DND-41 (cell line): ENCODE data around the gene PRSS33.

ENCODE experiments used
- ATAC-seq: fragments of 200-7000 bp; cut with Tn5 transposase; 3 replicates; pipeline ENCODE4 v1.9.1; 2021; ENCODE audit warnings: low read depth; ENCODE audit not compliant: insufficient read depth
- DNase-seq: peaks from one replicate; pipeline ENCODE4 v3.0.0-alpha.2; 2020
- H2AFZ ChIP-seq: 2 replicates; pipeline ENCODE4 v1.6.0; 2012; ENCODE audit warnings: low read depth, low read length
- H3K27ac ChIP-seq: 2 replicates; pipeline ENCODE4 v1.5.1; 2012; ENCODE audit warnings: low read length, inconsistent platforms
- H3K27me3 ChIP-seq: fragments of 200-600 bp; sonication (generic); 2 replicates; pipeline ENCODE4 v1.6.0; 2012; ENCODE audit warnings: low read length, mild to moderate bottlenecking, inconsistent platforms; ENCODE audit not compliant: insufficient read depth, poor library complexity
- H3K36me3 ChIP-seq: 2 replicates; pipeline ENCODE4 v1.5.1; 2012; ENCODE audit warnings: low read length, inconsistent platforms; ENCODE audit not compliant: insufficient read depth
- H3K4me1 ChIP-seq: 2 replicates; pipeline ENCODE4 v1.5.1; 2012; ENCODE audit warnings: mild to moderate bottlenecking, low read length; ENCODE audit not compliant: insufficient read depth
- H3K4me2 ChIP-seq: 2 replicates; pipeline ENCODE4 v1.6.0; 2012; ENCODE audit warnings: mild to moderate bottlenecking, moderate library complexity, low read length, inconsistent platforms; ENCODE audit not compliant: insufficient read depth
- H3K4me3 ChIP-seq, 2 experiments: fragments of 200-600 bp in 1 of 2; shearing (Covaris generic) in 1 of 2; 2 replicates each; pipeline ENCODE4 v1.5.1; 2012 to 2016; ENCODE audit warnings: inconsistent platforms in 2 of 2, low read length in 2 of 2, mild to moderate bottlenecking in 2 of 2, low read depth in 1 of 2, moderate library complexity in 1 of 2
- H3K79me2 ChIP-seq: 2 replicates; pipeline ENCODE4 v1.6.0; 2012; ENCODE audit warnings: low read length, inconsistent platforms; ENCODE audit not compliant: insufficient read depth
- H3K9ac ChIP-seq: 2 replicates; pipeline ENCODE4 v1.6.0; 2012; ENCODE audit warnings: low read depth, mild to moderate bottlenecking, inconsistent platforms, low read length, moderate library complexity
- H3K9me3 ChIP-seq: 2 replicates; pipeline ENCODE4 v1.5.1; 2012; ENCODE audit warnings: low read length, moderate library complexity, mild to moderate bottlenecking, inconsistent platforms; ENCODE audit not compliant: insufficient read depth, severe bottlenecking
- H4K20me1 ChIP-seq: 2 replicates; pipeline ENCODE4 v1.6.0; 2012; ENCODE audit warnings: low read length; ENCODE audit not compliant: insufficient read depth
- EZH2 ChIP-seq: IDR thresholded peaks from 3 replicates; pipeline ENCODE4 v1.6.1; 2012; ENCODE audit warnings: borderline replicate concordance, low read depth, mild to moderate bottlenecking, moderate library complexity, low read length, inconsistent platforms; ENCODE audit not compliant: severe bottlenecking
- TF ChIP-seq, protein P1 (sequence below): IDR thresholded peaks from 2 replicates; pipeline ENCODE4 v1.5.1; 2012; ENCODE audit warnings: borderline replicate concordance, low read length, moderate library complexity, mild to moderate bottlenecking; ENCODE audit not compliant: poor library complexity, severe bottlenecking; ENCODE audit errors: extremely low read depth

Gene PRSS33

DNA sequence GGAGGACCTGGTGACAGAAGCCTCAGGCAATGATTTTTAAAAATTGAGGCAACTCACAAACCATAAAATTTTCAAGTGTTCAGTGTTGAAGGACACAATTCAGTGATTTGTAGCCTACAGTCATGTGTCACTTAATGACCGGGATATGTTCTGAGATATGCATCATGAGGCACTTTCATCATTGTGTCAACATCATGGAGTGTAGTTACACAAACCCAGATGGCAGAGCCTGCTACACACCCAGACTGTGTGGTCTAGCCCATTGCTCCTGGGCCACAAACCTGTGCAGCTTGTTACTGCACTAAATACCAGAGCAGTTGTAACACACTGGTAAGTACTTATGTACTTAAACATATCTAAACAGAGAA, 12.5 kb upstream of the PRSS33 start:
- DNase-seq (no peak), ATAC-seq (no peak)
- no peaks in the 10 kb centered on the region for H3K36me3 ChIP-seq
- no peak overlapping the region for H3K4me2 ChIP-seq
- H3K4me3 ChIP-seq, result no peak overlapping the region
- H3K9ac ChIP-seq, result no peak overlapping the region
- H3K9me3 ChIP-seq, result peaks cover 4% of the 10 kb centered on the region
- H4K20me1 ChIP-seq, result no peaks in the 10 kb centered on the region
- no peaks in the 10 kb centered on the region for H3K4me1 ChIP-seq
- TF ChIP-seq, protein P1, sequence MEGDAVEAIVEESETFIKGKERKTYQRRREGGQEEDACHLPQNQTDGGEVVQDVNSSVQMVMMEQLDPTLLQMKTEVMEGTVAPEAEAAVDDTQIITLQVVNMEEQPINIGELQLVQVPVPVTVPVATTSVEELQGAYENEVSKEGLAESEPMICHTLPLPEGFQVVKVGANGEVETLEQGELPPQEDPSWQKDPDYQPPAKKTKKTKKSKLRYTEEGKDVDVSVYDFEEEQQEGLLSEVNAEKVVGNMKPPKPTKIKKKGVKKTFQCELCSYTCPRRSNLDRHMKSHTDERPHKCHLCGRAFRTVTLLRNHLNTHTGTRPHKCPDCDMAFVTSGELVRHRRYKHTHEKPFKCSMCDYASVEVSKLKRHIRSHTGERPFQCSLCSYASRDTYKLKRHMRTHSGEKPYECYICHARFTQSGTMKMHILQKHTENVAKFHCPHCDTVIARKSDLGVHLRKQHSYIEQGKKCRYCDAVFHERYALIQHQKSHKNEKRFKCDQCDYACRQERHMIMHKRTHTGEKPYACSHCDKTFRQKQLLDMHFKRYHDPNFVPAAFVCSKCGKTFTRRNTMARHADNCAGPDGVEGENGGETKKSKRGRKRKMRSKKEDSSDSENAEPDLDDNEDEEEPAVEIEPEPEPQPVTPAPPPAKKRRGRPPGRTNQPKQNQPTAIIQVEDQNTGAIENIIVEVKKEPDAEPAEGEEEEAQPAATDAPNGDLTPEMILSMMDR, result no peak
- TF ChIP-seq EZH2, result no peak
- no peaks in the 10 kb centered on the region for H3K79me2 ChIP-seq
- no peak overlapping the region for H2AFZ ChIP-seq
- peaks cover 2% of the 10 kb centered on the region for H3K27me3 ChIP-seq
- no peak overlapping the region for H3K27ac ChIP-seq

DNA sequence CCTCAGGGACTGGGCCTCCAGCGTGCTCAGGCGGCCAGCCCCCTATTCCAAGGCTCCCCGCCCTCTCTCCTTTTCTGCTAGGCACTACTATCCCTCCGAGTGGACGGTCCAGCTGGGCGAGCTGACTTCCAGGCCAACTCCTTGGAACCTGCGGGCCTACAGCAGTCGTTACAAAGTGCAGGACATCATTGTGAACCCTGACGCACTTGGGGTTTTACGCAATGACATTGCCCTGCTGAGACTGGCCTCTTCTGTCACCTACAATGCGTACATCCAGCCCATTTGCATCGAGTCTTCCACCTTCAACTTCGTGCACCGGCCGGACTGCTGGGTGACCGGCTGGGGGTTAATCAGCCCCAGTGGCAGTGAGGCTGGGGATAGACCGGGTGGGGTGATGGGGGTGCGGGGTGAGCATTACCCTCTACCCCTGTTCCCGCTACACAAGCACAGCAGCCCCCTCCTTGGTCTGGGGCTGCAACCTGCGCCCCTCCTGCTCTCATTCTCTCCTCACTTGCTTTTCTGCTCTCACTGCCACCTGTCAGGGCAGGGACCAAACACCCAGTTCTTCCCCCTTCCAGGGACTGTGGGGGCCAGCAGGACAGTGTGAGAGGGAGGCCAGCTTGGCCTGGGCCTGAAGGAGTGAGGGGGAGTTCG, 12.0 kb upstream of the PRSS33 start:
- Histone ChIP-seq H3K4me3 (no peak overlapping the region), H3K4me2 (no peak overlapping the region), H3K4me1 (no peaks in the 10 kb centered on the region), H3K9me3 (peaks cover 2% of the 10 kb centered on the region), H3K27ac (no peak overlapping the region), H3K27me3 (peaks cover 2% of the 10 kb centered on the region), H2AFZ (no peak overlapping the region), H3K79me2 (no peaks in the 10 kb centered on the region), H3K36me3 (no peaks in the 10 kb centered on the region), H4K20me1 (no peaks in the 10 kb centered on the region), H3K9ac (no peak overlapping the region)
- TF ChIP-seq EZH2, result no peak
- TF ChIP-seq, protein P1, result no peak
- no peak for DNase-seq
- no peak for ATAC-seq

DNA sequence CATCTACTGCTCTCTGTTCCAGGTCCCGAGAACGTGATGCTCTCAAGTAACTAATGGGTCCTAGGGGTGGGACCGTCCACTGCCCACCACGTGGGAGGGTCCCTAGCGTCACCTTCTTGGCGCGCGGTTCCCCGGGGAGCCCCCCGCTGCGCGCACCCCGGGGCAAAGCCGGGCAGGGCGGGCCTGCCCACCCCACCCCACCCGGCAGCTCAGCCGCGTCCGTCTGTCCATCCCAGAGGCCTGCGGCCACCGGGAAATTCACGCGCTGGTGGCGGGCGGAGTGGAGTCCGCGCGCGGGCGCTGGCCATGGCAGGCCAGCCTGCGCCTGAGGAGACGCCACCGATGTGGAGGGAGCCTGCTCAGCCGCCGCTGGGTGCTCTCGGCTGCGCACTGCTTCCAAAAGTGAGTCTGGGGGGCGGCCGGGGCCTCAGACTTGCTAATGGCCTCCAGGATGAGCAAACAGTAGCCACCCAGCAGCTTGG, 11.4 kb upstream of the PRSS33 start:
- no peaks in the 10 kb centered on the region for H3K4me1 ChIP-seq
- ATAC-seq, result no peak
- no peak overlapping the region for H3K27ac ChIP-seq
- no peak overlapping the region for H3K4me2 ChIP-seq
- no peaks in the 10 kb centered on the region for H4K20me1 ChIP-seq
- H2AFZ ChIP-seq, result no peak overlapping the region
- TF ChIP-seq, protein P1, result no peak
- no peak for TF ChIP-seq EZH2
- H3K79me2 ChIP-seq, result no peaks in the 10 kb centered on the region
- H3K4me3 ChIP-seq, result no peak overlapping the region
- no peaks in the 10 kb centered on the region for H3K36me3 ChIP-seq
- DNase-seq, result no peak
- H3K9ac ChIP-seq, result no peak overlapping the region
- no peaks in the 10 kb centered on the region for H3K27me3 ChIP-seq
- H3K9me3 ChIP-seq, result no peaks in the 10 kb centered on the region
